Transverse colon (tissue), 4 donors: ENCODE data around the gene GRIN2A. TPM values are rescaled to one million over a fixed set of nuclear protein-coding genes. Genes with fewer than 3 reads are reported as not detected.

ENCODE experiments used
- DNase-seq: peaks from one replicate; pipeline ENCODE4 v3.0.0-alpha.2; 2019
- H3K27ac ChIP-seq, 4 donors: fragments of 200-600 bp; sonication (generic); 2 replicates each; pipeline ENCODE4 v1.5.1; 2016 to 2018; ENCODE audit warnings: inconsistent platforms in 4 of 4
- H3K27me3 ChIP-seq: fragments of 200-600 bp; sonication (generic); 2 replicates; pipeline ENCODE4 v1.5.1; 2017; ENCODE audit warnings: inconsistent platforms
- H3K36me3 ChIP-seq, 4 donors: fragments of 200-600 bp; sonication (generic); 2 replicates each; pipeline ENCODE4 v1.5.1; 2017 to 2019; ENCODE audit warnings: inconsistent platforms in 4 of 4
- H3K4me1 ChIP-seq, 4 donors: fragments of 200-600 bp; sonication (generic); 2 replicates each; pipeline ENCODE4 v1.5.1; 2017 to 2020; ENCODE audit warnings: inconsistent platforms in 4 of 4
- H3K4me3 ChIP-seq, 4 donors: fragments of 200-600 bp; sonication (generic); 1 replicate in 1 of 4; 2 replicates in 3 of 4; pipeline versions ENCODE4 v1.5.1 to v1.6.1; 2017 to 2019; ENCODE audit warnings: inconsistent platforms in 4 of 4
- H3K9me3 ChIP-seq, 2 donors: fragments of 200-600 bp; sonication (generic); 2 replicates each; pipeline ENCODE4 v1.5.1; 2017 to 2019; ENCODE audit warnings: inconsistent platforms in 2 of 2
- CTCF ChIP-seq, 5 experiments: fragments of 200-600 bp in 3 of 5; fragments of 450-650 bp in 2 of 5; sonication (generic) in 3 of 5; IDR thresholded peaks; 1 replicate in 2 of 5; 2 replicates in 3 of 5; pipeline ENCODE4 v1.5.1; 2016 to 2017; ENCODE audit warnings: antibody characterized with exemption in 5 of 5, inconsistent platforms in 3 of 5, mild to moderate bottlenecking in 2 of 5, moderate library complexity in 1 of 5
- EP300 ChIP-seq: sonication (generic); formaldehyde crosslinking; IDR thresholded peaks from one replicate; pipeline ENCODE4 v1.6.1; 2017; ENCODE audit warnings: antibody characterized with exemption, low read depth
- POLR2A ChIP-seq: fragments of 450-650 bp; IDR thresholded peaks from one replicate; pipeline ENCODE4 v1.6.1; 2016; ENCODE audit warnings: antibody characterized with exemption, mild to moderate bottlenecking, moderate library complexity
- POLR2AphosphoS5 ChIP-seq, 3 donors: sonication (generic); formaldehyde crosslinking; IDR thresholded peaks; one replicate each; pipeline ENCODE4 v1.6.1; 2016; ENCODE audit warnings: antibody characterized with exemption in 3 of 3
- WGBS, 2 donors: methylation state at CpG; one replicate each; pipeline ENCODE4 v1.1.5; 2018; ENCODE audit warnings: low coverage in 1 of 2; 5-methylcytosine and 5-hydroxymethylcytosine counted together
- in situ Hi-C, 4 donors: fragments of 200-750 bp; cut with MboI; loops; one replicate each; pipeline versions ENCODE4 v1.15.0 to v1.15.1; 2017; ENCODE audit warnings: low sequenced_read_pairs in 3 of 4, low pct_ligation_motif_present in 1 of 4, low pct_unique_long_range_greater_than_20kb in 1 of 4
- intact Hi-C: fragments of 100-400 bp; cut with DNase I; formaldehyde crosslinking; loops from one replicate; pipeline ENCODE4 v1.15.1; 2023; ENCODE audit warnings: low total_unique reads
- total RNA-seq, 4 donors: library from RNA; depleted of rRNA; stranded (reverse); fragments of >200 nt; gene quantifications; one replicate each; pipeline ENCODE4 v1.1.0, GENCODE V29; 2016

The GRIN2A gene
- total RNA-seq, 4 donors from 2014 or later: 0.14 to 0.37 (median 0.18) TPM

DNA sequence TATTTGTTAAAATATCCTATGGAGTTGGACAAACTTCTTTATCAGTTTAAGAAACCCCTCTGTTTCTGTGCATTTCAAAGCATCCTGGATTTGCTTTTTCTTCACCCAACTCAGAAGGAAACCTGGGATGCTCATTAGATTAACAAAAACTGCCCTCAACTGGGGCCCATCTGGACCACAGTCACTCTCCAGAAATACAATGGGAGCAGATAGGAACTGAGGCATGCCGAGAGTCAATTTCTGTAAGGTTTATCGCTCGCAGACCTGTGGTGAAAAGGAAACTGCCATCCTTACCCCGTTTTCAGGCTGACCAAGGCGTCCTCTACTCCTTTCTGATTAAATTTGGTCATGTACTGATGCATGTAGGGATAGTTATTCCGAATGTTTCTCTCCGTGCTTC is 360.3 kb downstream of the GRIN2A start:
- Histone ChIP-seq H3K27ac (no peak overlapping the region), H3K9me3 (no peaks in the 10 kb centered on the region), H3K36me3 (no peaks in the 10 kb centered on the region), H3K4me3 (no peak overlapping the region), H3K4me1 (no peaks in the 10 kb centered on the region), H3K27me3 (no peaks in the 10 kb centered on the region)
- TF ChIP-seq POLR2AphosphoS5 (IDR thresholded peaks at IDR 0.05): no peak
- no peak for TF ChIP-seq POLR2A
- no peak for TF ChIP-seq CTCF (IDR thresholded peaks at IDR 0.05)
- no peak for TF ChIP-seq EP300
- intact Hi-C loops (no loop called here), in situ Hi-C loops (no loop called here)
- 62 to 86% methylated on average over 2 to 7 of the region's 7 CpGs for WGBS, 2 donors
- DNase-seq: no peak

DNA sequence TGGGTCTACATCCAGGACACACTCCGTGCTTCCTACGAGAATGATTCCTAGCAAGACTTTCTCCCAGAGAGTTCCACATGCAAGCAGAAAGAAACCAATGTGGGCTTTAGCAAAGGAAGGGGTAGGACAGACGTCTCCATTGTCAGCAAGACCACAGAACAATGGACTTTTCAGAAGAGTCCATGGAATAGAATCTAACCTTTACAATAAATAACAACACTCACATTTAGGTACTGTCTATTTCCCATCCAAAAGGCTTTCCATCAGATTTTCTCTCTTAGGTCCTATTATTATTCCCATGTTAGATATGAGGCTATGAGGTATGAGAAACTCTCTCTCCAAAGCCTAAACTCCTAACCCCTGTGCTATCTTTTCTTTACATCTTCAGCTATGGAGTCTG is 360.9 kb downstream of the GRIN2A start:
- no peak for TF ChIP-seq EP300
- TF ChIP-seq POLR2AphosphoS5 (IDR thresholded peaks at IDR 0.05): no peak
- no peak for TF ChIP-seq POLR2A
- no peak for TF ChIP-seq CTCF (IDR thresholded peaks at IDR 0.05)
- DNase-seq: no peak
- no peaks in the 10 kb centered on the region for H3K4me1 ChIP-seq
- no peaks in the 10 kb centered on the region for H3K27me3 ChIP-seq
- no peak overlapping the region for H3K4me3 ChIP-seq
- in situ Hi-C loops (no loop called here), intact Hi-C loops (no loop called here)
- H3K36me3 ChIP-seq: no peaks in the 10 kb centered on the region
- no peaks in the 10 kb centered on the region for H3K9me3 ChIP-seq
- H3K27ac ChIP-seq: no peak overlapping the region
- 73 to 81% methylated on average over 3 of the region's 3 CpGs for whole genome bisulfite sequencing, 2 donors

- Histone ChIP-seq H3K4me3 (no peak overlapping the region), H3K4me1 (no peaks in the 10 kb centered on the region), H3K27me3 (no peaks in the 10 kb centered on the region), H3K9me3 (no peaks in the 10 kb centered on the region), H3K27ac (no peak overlapping the region), H3K36me3 (no peaks in the 10 kb centered on the region)
- WGBS, 2 donors: 51 to 52% methylated on average over 8 of the region's 8 CpGs
- no peak for TF ChIP-seq POLR2A
- TF ChIP-seq CTCF (IDR thresholded peaks at IDR 0.05): no peak
- no peak for TF ChIP-seq POLR2AphosphoS5 (IDR thresholded peaks at IDR 0.05)
- no peak for TF ChIP-seq EP300
- intact Hi-C loops: no loop called here
- in situ Hi-C loops: no loop called here
- DNase-seq: no peak
These were observed 361.6 kb downstream of the GRIN2A start for GRCh38 chr16:9820476-9821246.

- H3K9me3 ChIP-seq: no peaks in the 10 kb centered on the region
- no peak for DNase-seq
- no peak overlapping the region for H3K4me3 ChIP-seq
- no peak for TF ChIP-seq POLR2A
- no peak for TF ChIP-seq POLR2AphosphoS5 (IDR thresholded peaks at IDR 0.05)
- TF ChIP-seq EP300: no peak
- no peak for TF ChIP-seq CTCF (IDR thresholded peaks at IDR 0.05)
- no peaks in the 10 kb centered on the region for H3K4me1 ChIP-seq
- in situ Hi-C loops (no loop called here), intact Hi-C loops (no loop called here)
- no peaks in the 10 kb centered on the region for H3K27me3 ChIP-seq
- 93 to 100% methylated on average over 1 of the region's 1 CpG for WGBS, 2 donors
- no peak overlapping the region for H3K27ac ChIP-seq
- no peaks in the 10 kb centered on the region for H3K36me3 ChIP-seq
These were observed 363.5 kb downstream of the GRIN2A start for GRCh38 chr16:9818702-9819101.
